WTC11 (cell line): ENCODE data around the gene UQCC2. TPM values are rescaled to one million over a fixed set of nuclear protein-coding genes. Genes with fewer than 3 reads are reported as not detected.

ENCODE experiments used
- ATAC-seq: fragments of 200-7000 bp; cut with Tn5 transposase; 2 replicates; pipeline ENCODE4 v1.10.0; 2021; ENCODE audit warnings: mild to moderate bottlenecking, moderate library complexity
- CTCF ChIA-PET: fragments of 300-600 bp; sonication (Branson Sonifier 250); formaldehyde crosslinking; loops from one replicate; lab custom pipeline; 2021; ENCODE audit warnings: antibody characterized with exemption; lab: Charles Lee
- POLR2A ChIA-PET: fragments of 350-600 bp; sonication (Branson Sonifier 250); formaldehyde crosslinking; loops from one replicate; lab custom pipeline; 2021; ENCODE audit warnings: antibody characterized with exemption; lab: Charles Lee
- DNase-seq: peaks from one replicate; pipeline ENCODE4 v3.0.0; 2021; ENCODE audit warnings: low spot score
- H3K27ac Mint-ChIP-seq: 2 replicates; pipeline ENCODE4 v1.8.0; 2021; ENCODE audit warnings: mixed read lengths
- H3K27me3 Mint-ChIP-seq: 2 replicates; pipeline ENCODE4 v1.8.0; 2021; ENCODE audit warnings: low read depth, mild to moderate bottlenecking, moderate library complexity, mixed read lengths
- H3K36me3 Mint-ChIP-seq: 2 replicates; pipeline ENCODE4 v1.8.0; 2021; ENCODE audit warnings: mixed read lengths
- H3K4me1 Mint-ChIP-seq: 2 replicates; pipeline ENCODE4 v1.8.0; 2022; ENCODE audit warnings: mixed read lengths
- H3K4me3 Mint-ChIP-seq: 2 replicates; pipeline ENCODE4 v1.8.0; 2021; ENCODE audit warnings: mild to moderate bottlenecking, moderate library complexity, mixed read lengths
- H3K9me3 Mint-ChIP-seq: 2 replicates; pipeline ENCODE4 v1.8.0; 2021; ENCODE audit warnings: mixed read lengths
- ATF3 ChIP-seq: sonication (generic); formaldehyde crosslinking; conservative IDR thresholded peaks from 2 replicates; pipeline ENCODE4 v1.8.1; 2022; ENCODE audit warnings: mild to moderate bottlenecking, missing genetic modification reagents
- FOXK1 ChIP-seq: sonication (generic); formaldehyde crosslinking; IDR thresholded peaks from 2 replicates; pipeline ENCODE4 v1.8.0; 2022; ENCODE audit warnings: mild to moderate bottlenecking, moderate library complexity, missing genetic modification reagents
- IRF2 ChIP-seq: sonication (generic); formaldehyde crosslinking; IDR thresholded peaks from 2 replicates; pipeline ENCODE4 v1.8.0; 2022; ENCODE audit warnings: low read depth, missing genetic modification reagents, borderline replicate concordance
- MLX ChIP-seq: sonication (generic); formaldehyde crosslinking; IDR thresholded peaks from 2 replicates; pipeline ENCODE4 v1.8.1; 2023; ENCODE audit warnings: mild to moderate bottlenecking, missing genetic modification reagents, moderate library complexity
- MYBL2 ChIP-seq: sonication (generic); formaldehyde crosslinking; IDR thresholded peaks from 2 replicates; pipeline ENCODE4 v1.8.1; 2023; ENCODE audit warnings: mild to moderate bottlenecking, moderate library complexity, missing genetic modification reagents
- NR3C1 ChIP-seq: sonication (generic); formaldehyde crosslinking; conservative IDR thresholded peaks from 2 replicates; pipeline ENCODE4 v1.8.1; 2023; ENCODE audit warnings: low read depth, mild to moderate bottlenecking, missing genetic modification reagents
- RORB ChIP-seq: fragments of 250-450 bp; sonication (Bioruptor Pico); IDR thresholded peaks from 2 replicates; pipeline ENCODE4 v1.9.0; 2021; ENCODE audit warnings: mild to moderate bottlenecking
- SMAD4 ChIP-seq: sonication (generic); formaldehyde crosslinking; IDR thresholded peaks from 2 replicates; pipeline ENCODE4 v1.8.0; 2022; ENCODE audit warnings: mild to moderate bottlenecking, missing genetic modification reagents
- ZNF416 ChIP-seq: fragments of 250-450 bp; sonication (Bioruptor Pico); IDR thresholded peaks from 2 replicates; pipeline ENCODE4 v1.9.0; 2021; ENCODE audit warnings: mild to moderate bottlenecking, inconsistent platforms
- microRNA-seq: library from miRNA; unstranded; fragments of <30 nt; microRNA quantifications from one replicate; pipeline ENCODE4 v1.2.0, GENCODE V29; 2022; ENCODE audit warnings: borderline number of aligned reads
- total RNA-seq: library from RNA; stranded (reverse); gene quantifications from 3 replicates; pipeline ENCODE4 v1.2.3, GENCODE V29; 2021
- TF ChIP-seq, protein P1 (sequence below): fragments of 250-450 bp; sonication (Bioruptor Pico); IDR thresholded peaks from 2 replicates; pipeline ENCODE4 v1.9.0; 2021; ENCODE audit warnings: moderate library complexity, mild to moderate bottlenecking, inconsistent platforms, borderline replicate concordance
- TF ChIP-seq, protein P2 (sequence below): sonication (generic); formaldehyde crosslinking; IDR thresholded peaks from 2 replicates; pipeline ENCODE4 v1.8.0; 2022; ENCODE audit warnings: mild to moderate bottlenecking, missing genetic modification reagents
- TF ChIP-seq, protein P3 (sequence below): sonication (generic); formaldehyde crosslinking; IDR thresholded peaks from 2 replicates; pipeline ENCODE4 v1.8.1; 2023; ENCODE audit warnings: mild to moderate bottlenecking, moderate library complexity, missing genetic modification reagents
- TF ChIP-seq, protein P4 (sequence below): fragments of 250-450 bp; sonication (Bioruptor Pico); IDR thresholded peaks from 2 replicates; pipeline ENCODE4 v1.8.0; 2021; ENCODE audit warnings: mild to moderate bottlenecking

The UQCC2 gene
- total RNA-seq, 1 experiment from 2014 or later = 65.8 TPM

- H3K9me3 Mint-ChIP-seq = no peaks in the 10 kb centered on the region
- no peak for ATAC-seq
- peaks cover 4% of the 10 kb centered on the region; the same call in 1 of the 2 replicates for H3K36me3 Mint-ChIP-seq
- H3K27me3 Mint-ChIP-seq = no peaks in the 10 kb centered on the region; the same call in 1 of the 2 replicates
- DNase-seq = no peak
- TF ChIP-seq, protein P1, sequence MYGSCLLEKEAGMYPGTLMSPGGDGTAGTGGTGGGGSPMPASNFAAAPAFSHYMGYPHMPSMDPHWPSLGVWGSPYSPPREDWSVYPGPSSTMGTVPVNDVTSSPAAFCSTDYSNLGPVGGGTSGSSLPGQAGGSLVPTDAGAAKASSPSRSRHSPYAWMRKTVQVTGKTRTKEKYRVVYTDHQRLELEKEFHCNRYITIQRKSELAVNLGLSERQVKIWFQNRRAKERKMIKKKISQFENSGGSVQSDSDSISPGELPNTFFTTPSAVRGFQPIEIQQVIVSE (CRISPR knock-in tag) = no peak
- TF ChIP-seq, protein P2, sequence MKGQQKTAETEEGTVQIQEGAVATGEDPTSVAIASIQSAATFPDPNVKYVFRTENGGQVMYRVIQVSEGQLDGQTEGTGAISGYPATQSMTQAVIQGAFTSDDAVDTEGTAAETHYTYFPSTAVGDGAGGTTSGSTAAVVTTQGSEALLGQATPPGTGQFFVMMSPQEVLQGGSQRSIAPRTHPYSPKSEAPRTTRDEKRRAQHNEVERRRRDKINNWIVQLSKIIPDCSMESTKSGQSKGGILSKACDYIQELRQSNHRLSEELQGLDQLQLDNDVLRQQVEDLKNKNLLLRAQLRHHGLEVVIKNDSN = no peak
- TF ChIP-seq RORB (CRISPR knock-in tag) = no peak
- TF ChIP-seq ATF3 (CRISPR knock-in tag) = no peak
- TF ChIP-seq, protein P3, sequence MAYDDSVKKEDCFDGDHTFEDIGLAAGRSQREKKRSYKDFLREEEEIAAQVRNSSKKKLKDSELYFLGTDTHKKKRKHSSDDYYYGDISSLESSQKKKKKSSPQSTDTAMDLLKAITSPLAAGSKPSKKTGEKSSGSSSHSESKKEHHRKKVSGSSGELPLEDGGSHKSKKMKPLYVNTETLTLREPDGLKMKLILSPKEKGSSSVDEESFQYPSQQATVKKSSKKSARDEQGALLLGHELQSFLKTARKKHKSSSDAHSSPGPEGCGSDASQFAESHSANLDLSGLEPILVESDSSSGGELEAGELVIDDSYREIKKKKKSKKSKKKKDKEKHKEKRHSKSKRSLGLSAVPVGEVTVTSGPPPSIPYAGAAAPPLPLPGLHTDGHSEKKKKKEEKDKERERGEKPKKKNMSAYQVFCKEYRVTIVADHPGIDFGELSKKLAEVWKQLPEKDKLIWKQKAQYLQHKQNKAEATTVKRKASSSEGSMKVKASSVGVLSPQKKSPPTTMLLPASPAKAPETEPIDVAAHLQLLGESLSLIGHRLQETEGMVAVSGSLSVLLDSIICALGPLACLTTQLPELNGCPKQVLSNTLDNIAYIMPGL (CRISPR knock-in tag) = no peak
- TF ChIP-seq, protein P4, sequence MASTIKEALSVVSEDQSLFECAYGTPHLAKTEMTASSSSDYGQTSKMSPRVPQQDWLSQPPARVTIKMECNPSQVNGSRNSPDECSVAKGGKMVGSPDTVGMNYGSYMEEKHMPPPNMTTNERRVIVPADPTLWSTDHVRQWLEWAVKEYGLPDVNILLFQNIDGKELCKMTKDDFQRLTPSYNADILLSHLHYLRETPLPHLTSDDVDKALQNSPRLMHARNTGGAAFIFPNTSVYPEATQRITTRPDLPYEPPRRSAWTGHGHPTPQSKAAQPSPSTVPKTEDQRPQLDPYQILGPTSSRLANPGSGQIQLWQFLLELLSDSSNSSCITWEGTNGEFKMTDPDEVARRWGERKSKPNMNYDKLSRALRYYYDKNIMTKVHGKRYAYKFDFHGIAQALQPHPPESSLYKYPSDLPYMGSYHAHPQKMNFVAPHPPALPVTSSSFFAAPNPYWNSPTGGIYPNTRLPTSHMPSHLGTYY (CRISPR knock-in tag) = no peak
- TF ChIP-seq ZNF416 (CRISPR knock-in tag) = no peak
- no peak for TF ChIP-seq MYBL2 (CRISPR knock-in tag)
- no peak for TF ChIP-seq FOXK1 (CRISPR knock-in tag)
- no peak for TF ChIP-seq IRF2 (CRISPR knock-in tag)
- TF ChIP-seq SMAD4 (CRISPR knock-in tag) = no peak
- no peak for TF ChIP-seq MLX
- no peak for TF ChIP-seq NR3C1 (CRISPR knock-in tag)
- H3K4me1 Mint-ChIP-seq = peaks cover 3% of the 10 kb centered on the region
- CTCF ChIA-PET = interaction anchor here (0.6 to 2.2 kb wide), 5 partner anchors 15 to 71 kb away, joined by 4 to 8 read pairs (median 5); partner anchors contain the start of gene BAK1
- POLR2A ChIA-PET = no interaction called here
- no peak overlapping the region for H3K27ac Mint-ChIP-seq
- H3K4me3 Mint-ChIP-seq = no peak overlapping the region
Observed at GRCh38 chr6:33651403-33651802, 60.1 kb downstream of the UQCC2 start.

Small RNAs within 50 kb of the gene (microRNA-seq; reads per million reads assigned to microRNA genes)
- 6.6 reads per million, percentile 19 among the genes with 10 or more reads in this experiment for gene MIR3934

Other genes starting within 250 kb of the UQCC2 start
- gene BAK1, start 131.4 kb downstream of the UQCC2 start, total RNA-seq = 40.5 to 40.9 TPM (median 40.5 TPM) in 3 replicates
- gene ITPR3, start 90.4 kb downstream of the UQCC2 start, total RNA-seq = 42.5 to 47.3 TPM (median 42.9 TPM) in 3 replicates
- 0.44 to 1.1 TPM (median 0.89 TPM) in 3 replicates for gene IP6K3, start 35.2 kb upstream of the UQCC2 start, total RNA-seq
- 46.6 to 62.9 TPM (median 48.2 TPM) in 3 replicates for gene LEMD2, start 77.4 kb upstream of the UQCC2 start, total RNA-seq
- not detected in 3 replicates for gene MLN, start 92.3 kb upstream of the UQCC2 start, total RNA-seq